DOHH2 (cell line): ENCODE results near the gene LPXN.

Experiments
- H3F3A ChIP-seq: fragments of 200-600 bp; sonication (generic), shearing (Covaris generic); 2 replicates; pipeline ENCODE4 v1.6.0; 2016; ENCODE audit warnings: antibody characterized with exemption, mild to moderate bottlenecking; ENCODE audit not compliant: control insufficient read depth, insufficient read depth
- H3K27ac ChIP-seq: fragments of 200-600 bp; sonication (generic); 2 replicates; pipeline ENCODE4 v1.5.1; 2014; ENCODE audit warnings: low read depth, mild to moderate bottlenecking, low read length, moderate library complexity
- H3K27me3 ChIP-seq: fragments of 200-600 bp; sonication (generic); 2 replicates; pipeline ENCODE4 v1.6.1; 2014; ENCODE audit warnings: mild to moderate bottlenecking, low read length, mixed read lengths; ENCODE audit not compliant: control insufficient read depth
- H3K36me3 ChIP-seq: fragments of 200-600 bp; sonication (generic); 2 replicates; pipeline ENCODE4 v1.6.1; 2014; ENCODE audit warnings: mild to moderate bottlenecking, low read length, moderate library complexity, mixed read lengths; ENCODE audit not compliant: control insufficient read depth
- H3K4me1 ChIP-seq: fragments of 200-600 bp; sonication (generic); 2 replicates; pipeline ENCODE4 v1.6.1; 2014; ENCODE audit warnings: mild to moderate bottlenecking, low read length, mixed read lengths; ENCODE audit not compliant: control insufficient read depth
- H3K4me2 ChIP-seq: fragments of 200-600 bp; sonication (generic); 2 replicates; pipeline ENCODE4 v1.6.0; 2014; ENCODE audit warnings: mild to moderate bottlenecking, low read length, moderate library complexity
- H3K4me3 ChIP-seq: fragments of 200-600 bp; sonication (generic); 2 replicates; pipeline ENCODE4 v1.5.1; 2014; ENCODE audit warnings: mild to moderate bottlenecking, low read length, mixed read lengths
- H3K79me2 ChIP-seq: fragments of 200-600 bp; sonication (generic); 2 replicates; pipeline ENCODE4 v1.6.1; 2014; ENCODE audit warnings: mild to moderate bottlenecking, low read length, mixed read lengths; ENCODE audit not compliant: control insufficient read depth
- H3K9me2 ChIP-seq: fragments of 200-600 bp; sonication (generic); replicated peaks from 2 replicates; pipeline ENCODE4 v1.6.1; 2014; ENCODE audit warnings: mild to moderate bottlenecking, low read length, mixed read lengths; ENCODE audit not compliant: control insufficient read depth
- H3K9me3 ChIP-seq: fragments of 200-600 bp; sonication (generic); 2 replicates; pipeline ENCODE4 v1.6.1; 2014; ENCODE audit warnings: antibody characterized with exemption, low read length, mixed read lengths; ENCODE audit not compliant: control insufficient read depth, insufficient read depth
- H4K20me1 ChIP-seq: fragments of 200-600 bp; sonication (generic); 2 replicates; pipeline ENCODE4 v1.6.0; 2014; ENCODE audit warnings: low read depth, mild to moderate bottlenecking, antibody characterized with exemption, low read length, moderate library complexity; ENCODE audit not compliant: control insufficient read depth, insufficient read depth
- EZH2phosphoT487 ChIP-seq: fragments of 200-600 bp; sonication (generic); IDR thresholded peaks from 2 replicates; pipeline ENCODE4 v1.6.1; 2017; ENCODE audit warnings: borderline replicate concordance, mild to moderate bottlenecking, antibody characterized with exemption, low read length, moderate library complexity, mixed read lengths
- TF ChIP-seq, protein P1 (sequence below): fragments of 200-600 bp; sonication (generic); IDR thresholded peaks from one replicate; pipeline ENCODE4 v1.5.1; 2014; ENCODE audit warnings: antibody characterized with exemption, mild to moderate bottlenecking, low read depth, low read length; ENCODE audit not compliant: poor library complexity, severe bottlenecking

The LPXN gene

GRCh38 chr11:58487170-58487569 lies 88.5 kb downstream of the LPXN start:
- H3K9me3 ChIP-seq: no peaks in the 10 kb centered on the region
- TF ChIP-seq, protein P1, sequence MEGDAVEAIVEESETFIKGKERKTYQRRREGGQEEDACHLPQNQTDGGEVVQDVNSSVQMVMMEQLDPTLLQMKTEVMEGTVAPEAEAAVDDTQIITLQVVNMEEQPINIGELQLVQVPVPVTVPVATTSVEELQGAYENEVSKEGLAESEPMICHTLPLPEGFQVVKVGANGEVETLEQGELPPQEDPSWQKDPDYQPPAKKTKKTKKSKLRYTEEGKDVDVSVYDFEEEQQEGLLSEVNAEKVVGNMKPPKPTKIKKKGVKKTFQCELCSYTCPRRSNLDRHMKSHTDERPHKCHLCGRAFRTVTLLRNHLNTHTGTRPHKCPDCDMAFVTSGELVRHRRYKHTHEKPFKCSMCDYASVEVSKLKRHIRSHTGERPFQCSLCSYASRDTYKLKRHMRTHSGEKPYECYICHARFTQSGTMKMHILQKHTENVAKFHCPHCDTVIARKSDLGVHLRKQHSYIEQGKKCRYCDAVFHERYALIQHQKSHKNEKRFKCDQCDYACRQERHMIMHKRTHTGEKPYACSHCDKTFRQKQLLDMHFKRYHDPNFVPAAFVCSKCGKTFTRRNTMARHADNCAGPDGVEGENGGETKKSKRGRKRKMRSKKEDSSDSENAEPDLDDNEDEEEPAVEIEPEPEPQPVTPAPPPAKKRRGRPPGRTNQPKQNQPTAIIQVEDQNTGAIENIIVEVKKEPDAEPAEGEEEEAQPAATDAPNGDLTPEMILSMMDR: no peak
- TF ChIP-seq EZH2phosphoT487: no peak

GRCh38 chr11:58485961-58486360 lies 89.7 kb downstream of the LPXN start:
- Histone ChIP-seq H3K4me1 (no peaks in the 10 kb centered on the region), H3K9me2 (no peaks in the 10 kb centered on the region), H3K4me3 (no peak overlapping the region), H3K4me2 (no peak overlapping the region), H3F3A (no peaks in the 10 kb centered on the region), H3K36me3 (no peaks in the 10 kb centered on the region), H4K20me1 (no peaks in the 10 kb centered on the region), H3K27me3 (no peaks in the 10 kb centered on the region), H3K27ac (no peak overlapping the region), H3K79me2 (no peaks in the 10 kb centered on the region), H3K9me3 (no peaks in the 10 kb centered on the region)
- TF ChIP-seq, protein P1: no peak
- TF ChIP-seq EZH2phosphoT487: no peak

More at GRCh38 chr11:58487170-58487569, 88.5 kb downstream of the LPXN start:
- no peaks in the 10 kb centered on the region for H3K27me3 ChIP-seq
- H3K27ac ChIP-seq: no peak overlapping the region
- no peaks in the 10 kb centered on the region for H4K20me1 ChIP-seq
- H3K79me2 ChIP-seq: no peaks in the 10 kb centered on the region
- no peaks in the 10 kb centered on the region for H3K4me1 ChIP-seq
- H3K36me3 ChIP-seq: no peaks in the 10 kb centered on the region
- H3K4me3 ChIP-seq: no peak overlapping the region
- no peaks in the 10 kb centered on the region for H3K9me2 ChIP-seq
- H3F3A ChIP-seq: no peaks in the 10 kb centered on the region
- H3K4me2 ChIP-seq: no peak overlapping the region
